ENCODE measurements around the gene ITPK1. TPM values are rescaled to one million over a fixed set of nuclear protein-coding genes. Genes with fewer than 3 reads are reported as not detected.

Gene ITPK1
- polyA plus RNA-seq, 2 of the 4 experiments (the other 2 are of a cell fraction) = 46.2 to 47.0 TPM

GRCh38 chr14:93094121-93094918, 21.4 kb downstream of the ITPK1 start (continued):
- TF ChIP-seq HEYL (CRISPR knock-in tag; IDR thresholded peaks at IDR 0.05) = no peak
- TF ChIP-seq CTCF (IDR thresholded peaks at IDR 0.05) = no peak
- TF ChIP-seq POLR2AphosphoS2 (conservative IDR thresholded peaks at IDR 0.05; ENCODE audit: low read length) = no peak
- no peak for TF ChIP-seq ZC3H11A (IDR thresholded peaks at IDR 0.05)

GRCh38 chr14:93092606-93093556, 22.8 kb downstream of the ITPK1 start:
- ATAC-seq (no peak), FAIRE-seq (no peak), DNase-seq (ENCODE audit: low read depth in 1 of 2, low spot score in 1 of 2) (no peak)
- Histone ChIP-seq H3K27ac (no peak overlapping the region), H3K9me3 (no peaks in the 10 kb centered on the region), H3K4me3 (no peak overlapping the region), H3K4me1 (no peaks in the 10 kb centered on the region), H3K4me2 (no peak overlapping the region)
- ChIA-PET CTCF (interaction anchor here (0.9 to 17.3 kb wide), 3 partner anchors 15 to 28 kb away, joined by 3 to 148 read pairs (median 3); partner anchors contain the start of gene ITPK1), POLR2A (no interaction called here)
- no peak for TF ChIP-seq KDM5A (IDR thresholded peaks at IDR 0.05)
- TF ChIP-seq RCOR1 (IDR thresholded peaks at IDR 0.05; ENCODE audit: low read depth, low read length) = no peak
- TF ChIP-seq JUN (IDR thresholded peaks at IDR 0.05) = no peak
- no peak for TF ChIP-seq HDAC2 (IDR thresholded peaks at IDR 0.05)
- WGBS (ENCODE audit: missing lambda C conversion rate) = 89% methylated on average over 24 of the region's 24 CpGs

GRCh38 chr14:93091666-93092065, 24.1 kb downstream of the ITPK1 start:
- TF ChIP-seq HOXA7 (CRISPR knock-in tag; IDR thresholded peaks at IDR 0.05) = no peak
- no peak for TF ChIP-seq MYC (IDR thresholded peaks at IDR 0.05; ENCODE audit: borderline replicate concordance, low read length)
- no peak for TF ChIP-seq FOXS1 (CRISPR knock-in tag; IDR thresholded peaks at IDR 0.05)
- no peak for TF ChIP-seq GATA3 (IDR thresholded peaks at IDR 0.05; ENCODE audit: borderline replicate concordance)
- no peak for TF ChIP-seq EP300 (IDR thresholded peaks at IDR 0.05)
- no peak for TF ChIP-seq HOXB13 (CRISPR knock-in tag; IDR thresholded peaks at IDR 0.05; ENCODE audit: low read depth)
- TF ChIP-seq RAD21 (conservative IDR thresholded peaks at IDR 0.05 in 1 of 2, IDR thresholded peaks at IDR 0.05 in 1 of 2) = no peak
- no peak for TF ChIP-seq EHF (CRISPR knock-in tag; IDR thresholded peaks at IDR 0.05)
- TF ChIP-seq HEYL (CRISPR knock-in tag; IDR thresholded peaks at IDR 0.05) = no peak
- TF ChIP-seq BHLHE40 (IDR thresholded peaks at IDR 0.05; ENCODE audit: low read depth, low read length) = no peak
- DNase-seq (ENCODE audit: low read depth in 1 of 2, low spot score in 1 of 2) (no peak), FAIRE-seq (no peak), ATAC-seq (no peak)
- Histone ChIP-seq H3K4me2 (no peak overlapping the region), H3K4me3 (no peak overlapping the region), H3K4me1 (peaks cover 3% of the 10 kb centered on the region), H3K27ac (no peak overlapping the region), H3K9me3 (no peaks in the 10 kb centered on the region)
- ChIA-PET POLR2A (no interaction called here), CTCF (interaction anchor here (1.5 to 17.3 kb wide), 2 partner anchors 13 to 22 kb away, joined by 3 to 148 read pairs; partner anchors contain the start of gene ITPK1)
- WGBS (ENCODE audit: missing lambda C conversion rate) = 94% methylated on average over 7 of the region's 8 CpGs
